Tibial nerve (tissue), 3 donors: Measurements from ENCODE around the gene ALDOC.

ENCODE experiments used
- CTCF ChIP-seq, 5 experiments: fragments of 200-600 bp in 3 of 5; fragments of 450-650 bp in 2 of 5; sonication (generic) in 3 of 5; IDR thresholded peaks; one replicate each; pipeline ENCODE4 v1.5.1; 2016 to 2019; ENCODE audit warnings: antibody characterized with exemption in 5 of 5, mild to moderate bottlenecking in 3 of 5, moderate library complexity in 2 of 5
- POLR2A ChIP-seq, 2 donors: fragments of 450-650 bp; IDR thresholded peaks; one replicate each; pipeline ENCODE4 v1.6.1; 2017; ENCODE audit warnings: antibody characterized with exemption in 2 of 2, mild to moderate bottlenecking in 2 of 2, moderate library complexity in 2 of 2

- no peak for TF ChIP-seq CTCF (IDR thresholded peaks at IDR 0.05)
- TF ChIP-seq POLR2A (IDR thresholded peaks at IDR 0.05) = no peak
Observed at GRCh38 chr17:28548417-28549130, 28.1 kb downstream of the ALDOC start.
